K562 (cell line): ENCODE data around the gene MROH8. TPM values are rescaled to one million over a fixed set of nuclear protein-coding genes. Genes with fewer than 3 reads are reported as not detected.

Source experiments
- ATAC-seq: fragments of 200-7000 bp; cut with Tn5 transposase; 3 replicates; pipeline ENCODE4 v1.9.1; 2020; ENCODE audit warnings: moderate library complexity
- BruUV-seq: library from RNA; stranded (reverse); fragments of 400-500 nt; replicated peaks from 2 replicates; lab custom pipeline; 2021; lab: Mats Ljungman, UMichigan
- CTCF ChIA-PET: fragments of 300-600 bp; formaldehyde crosslinking; extraction: SDS; loops from one replicate; lab custom pipeline; 2021; ENCODE audit warnings: low intra/inter-chr PET ratio; lab: Yijun Ruan, JAX
- POLR2A ChIA-PET: fragments of 300-600, 350-650 bp; sonication (Branson Sonifier 250); formaldehyde crosslinking; extraction: SDS; loops from one replicate; lab custom pipeline; 2021; ENCODE audit warnings: antibody characterized with exemption, inconsistent platforms; lab: Yijun Ruan, JAX
- DNase-seq, 4 experiments: peaks; one replicate each; pipeline versions ENCODE4 v3.0.0 to v3.0.0-alpha.2; 2011 to 2018; ENCODE audit warnings: low spot score in 3 of 4, mixed read lengths in 3 of 4; ENCODE audit errors: extremely low read depth in 1 of 4
- FAIRE-seq: peaks from 2 replicates; lab custom pipeline; 2011; peaks lifted over from hg19 to GRCh38; lab: Jason Lieb, UNC
- H2AFZ ChIP-seq: 2 replicates; pipeline ENCODE4 v1.6.0; 2011; ENCODE audit warnings: low read depth, low read length, control low read depth, inconsistent platforms
- H3K27ac ChIP-seq: fragments of 200-600 bp; 3 replicates; pipeline ENCODE4 v1.8.0; 2011; ENCODE audit warnings: low read depth, mild to moderate bottlenecking, control low read depth, inconsistent platforms, low read length, moderate library complexity, mixed read lengths; ENCODE audit errors: extremely low read depth
- H3K27me3 ChIP-seq, 2 experiments: fragments of 300-600 bp in 1 of 2; 2 replicates in 1 of 2; 3 replicates in 1 of 2; pipeline versions ENCODE4 v1.6.0 to v1.8.0; 2011; ENCODE audit warnings: inconsistent platforms in 2 of 2, low read length in 2 of 2, mild to moderate bottlenecking in 1 of 2, mixed read lengths in 1 of 2, moderate library complexity in 1 of 2; ENCODE audit not compliant: control insufficient read depth in 2 of 2, insufficient read depth in 2 of 2
- H3K36me3 ChIP-seq: fragments of 300-600 bp; 3 replicates; pipeline ENCODE4 v1.8.0; 2011; ENCODE audit warnings: mild to moderate bottlenecking, low read length, inconsistent platforms; ENCODE audit not compliant: control insufficient read depth, insufficient read depth
- H3K4me1 ChIP-seq, 2 experiments: fragments of 200-600 bp in 1 of 2; replicated peaks in 1 of 2; 2 replicates in 1 of 2; 3 replicates in 1 of 2; pipeline versions ENCODE4 v1.5.1 to v1.8.0; 2011; ENCODE audit warnings: inconsistent platforms in 2 of 2, low read length in 2 of 2, mild to moderate bottlenecking in 1 of 2, mixed read lengths in 1 of 2, moderate library complexity in 1 of 2; ENCODE audit not compliant: control insufficient read depth in 2 of 2, insufficient read depth in 2 of 2
- H3K4me2 ChIP-seq: 2 replicates; pipeline ENCODE4 v1.6.1; 2011; ENCODE audit warnings: low read length, control low read depth, inconsistent platforms, mixed read lengths; ENCODE audit not compliant: insufficient read depth
- H3K4me3 ChIP-seq: fragments of 200-600 bp; sonication (generic), shearing (Covaris generic); 2 replicates; pipeline ENCODE4 v1.5.1; 2016; ENCODE audit warnings: control low read depth, inconsistent platforms
- H3K79me2 ChIP-seq: fragments of 200-600 bp; 3 replicates; pipeline ENCODE4 v1.8.0; 2011; ENCODE audit warnings: low read length, inconsistent platforms; ENCODE audit not compliant: control insufficient read depth, insufficient read depth
- H3K9ac ChIP-seq, 2 experiments: 2 replicates each; pipeline versions ENCODE4 v1.6.0 to v1.6.1; 2011; ENCODE audit warnings: low read depth in 2 of 2, low read length in 2 of 2, control low read depth in 1 of 2, inconsistent platforms in 1 of 2, mild to moderate bottlenecking in 1 of 2, mixed read lengths in 1 of 2; ENCODE audit not compliant: insufficient read depth in 1 of 2
- H3K9me1 ChIP-seq: one replicate; pipeline ENCODE4 v1.6.0; 2011; ENCODE audit warnings: inconsistent platforms, mild to moderate bottlenecking, low read length, moderate library complexity; ENCODE audit not compliant: control insufficient read depth, insufficient read depth
- H3K9me3 ChIP-seq: replicated peaks from 2 replicates; pipeline ENCODE4 v1.5.1; 2011; ENCODE audit warnings: low read depth, low read length, inconsistent platforms; ENCODE audit not compliant: control insufficient read depth, insufficient read depth
- H4K20me1 ChIP-seq: replicated peaks from 2 replicates; pipeline ENCODE4 v1.6.1; 2011; ENCODE audit warnings: low read length, inconsistent platforms, mixed read lengths; ENCODE audit not compliant: control insufficient read depth, insufficient read depth
- CREM ChIP-seq: IDR thresholded peaks from 2 replicates; pipeline ENCODE4 v1.6.1; 2014; ENCODE audit warnings: antibody characterized with exemption, low read depth
- E2F6 ChIP-seq, 2 experiments: IDR thresholded peaks; 2 replicates each; pipeline ENCODE4 v1.6.1; 2011; ENCODE audit warnings: borderline replicate concordance in 1 of 2, control low read depth in 1 of 2, low read depth in 1 of 2, low read length in 1 of 2, mild to moderate bottlenecking in 1 of 2, mixed read lengths in 1 of 2, moderate library complexity in 1 of 2; ENCODE audit not compliant: insufficient read depth in 1 of 2, insufficient read length in 1 of 2, poor library complexity in 1 of 2, severe bottlenecking in 1 of 2; ENCODE audit errors: extremely low read depth in 1 of 2
- ESRRA ChIP-seq: fragments of 450-650 bp; IDR thresholded peaks from 2 replicates; pipeline ENCODE4 v1.6.1; 2014; ENCODE audit warnings: low read depth, mild to moderate bottlenecking, moderate library complexity, borderline replicate concordance
- ETV5 ChIP-seq: sonication (generic); formaldehyde crosslinking; IDR thresholded peaks from 2 replicates; pipeline ENCODE4 v1.4.0; 2020; ENCODE audit warnings: low read depth, mild to moderate bottlenecking, missing genetic modification reagents
- FOSL1 ChIP-seq: fragments of 200-800 bp; sonication (Bioruptor generic); conservative IDR thresholded peaks from 2 replicates; pipeline ENCODE4 v1.6.1; 2016; ENCODE audit warnings: missing genetic modification characterization, missing compliant biosample characterization
- GMEB1 ChIP-seq: fragments of 250-450 bp; sonication (Bioruptor Pico); IDR thresholded peaks from 2 replicates; pipeline ENCODE4 v1.4.0; 2020; ENCODE audit warnings: mild to moderate bottlenecking
- MAX ChIP-seq: sonication (generic); formaldehyde crosslinking; IDR thresholded peaks from 2 replicates; pipeline ENCODE4 v1.9.0; 2022; ENCODE audit warnings: mild to moderate bottlenecking, missing genetic modification reagents
- MLX ChIP-seq, 2 experiments: fragments of 450-650 bp in 1 of 2; sonication (generic) in 1 of 2; formaldehyde crosslinking; conservative IDR thresholded peaks; 2 replicates each; pipeline versions ENCODE4 v1.4.0 to v1.8.1; 2020 to 2022; ENCODE audit warnings: mild to moderate bottlenecking in 1 of 2, missing genetic modification reagents in 1 of 2
- MTF1 ChIP-seq: fragments of 250-450 bp; sonication (Bioruptor Pico); IDR thresholded peaks from 2 replicates; pipeline ENCODE4 v1.9.0; 2021; ENCODE audit warnings: moderate library complexity, mild to moderate bottlenecking, inconsistent platforms, borderline replicate concordance
- NR2C1 ChIP-seq, 2 experiments: fragments of 450-650 bp; IDR thresholded peaks; 2 replicates each; pipeline ENCODE4 v1.6.1; 2017; ENCODE audit warnings: mild to moderate bottlenecking in 2 of 2, antibody characterized with exemption in 1 of 2, inconsistent platforms in 1 of 2, missing compliant biosample characterization in 1 of 2, missing genetic modification characterization in 1 of 2
- POLR2A ChIP-seq: fragments of 450-650 bp; conservative IDR thresholded peaks from 2 replicates; pipeline ENCODE4 v1.6.1; 2016
- POU5F1 ChIP-seq: fragments of 150-350 bp; IDR thresholded peaks from 2 replicates; pipeline ENCODE4 v1.6.1; 2014; ENCODE audit warnings: borderline replicate concordance, low read length, low read depth, mild to moderate bottlenecking; ENCODE audit not compliant: partially characterized antibody
- RCOR1 ChIP-seq, 2 experiments: IDR thresholded peaks; 2 replicates each; pipeline ENCODE4 v1.6.1; 2012; ENCODE audit warnings: low read depth in 2 of 2, low read length in 2 of 2, borderline replicate concordance in 1 of 2, improper control_type of control experiment in 1 of 2
- SMARCE1 ChIP-seq: fragments of 450-650 bp; IDR thresholded peaks from 2 replicates; pipeline ENCODE4 v1.7.1; 2016; ENCODE audit warnings: mild to moderate bottlenecking
- YY1 ChIP-seq, 3 experiments: IDR thresholded peaks; 2 replicates each; pipeline ENCODE4 v1.6.1; 2011; ENCODE audit warnings: low read length in 2 of 3, mild to moderate bottlenecking in 2 of 3, moderate library complexity in 2 of 3, borderline replicate concordance in 1 of 3, control low read depth in 1 of 3, low read depth in 1 of 3; ENCODE audit not compliant: insufficient read depth in 3 of 3, insufficient replicate concordance in 2 of 3, control insufficient read depth in 1 of 3, insufficient read length in 1 of 3; ENCODE audit errors: extremely low read depth in 1 of 3
- ZNF140 ChIP-seq: fragments of 250-450 bp; sonication (Bioruptor Pico); IDR thresholded peaks from 2 replicates; pipeline ENCODE4 v1.8.0; 2021; ENCODE audit warnings: moderate library complexity, mild to moderate bottlenecking, inconsistent platforms
- WGBS: fragments of 100-300 bp; shearing (Covaris generic); methylation state at CpG from one replicate; pipeline ENCODE4 v1.1.6; 2016; ENCODE audit warnings: low coverage, mixed read lengths; ENCODE audit not compliant: insufficient coverage; ENCODE audit errors: missing lambda C conversion rate; 5-methylcytosine and 5-hydroxymethylcytosine counted together
- in situ Hi-C: fragments of 300-500 bp; cut with MboI; formaldehyde crosslinking; loops from 4 replicates; pipeline ENCODE4 v1.15.0; 2018; ENCODE audit warnings: inconsistent platforms, mixed read lengths
- intact Hi-C: fragments of 100-400 bp; cut with micrococcal nuclease; formaldehyde crosslinking; loops from 2 replicates; pipeline ENCODE4 v1.14.2; 2022
- polyA plus RNA-seq, 8 experiments: library from polyadenylated mRNA; depleted of rRNA in 4 of 8; stranded (reverse) in 5 of 8; unstranded in 3 of 8; fragments of >200 nt; fragmentation: Nextera tagmentation in 2 of 8; fragmentation: Illumina TruSeq in 1 of 8; extraction: Ambion mirVana in 2 of 8; extraction: Trizol in 1 of 8; gene quantifications; 2 replicates each; pipeline versions ENCODE4 v1.2.1 to v1.2.3, GENCODE V29; 2011 to 2014; ENCODE audit warnings: inconsistent platforms in 1 of 8, missing spikeins in 1 of 8
- total RNA-seq, 7 experiments: library from RNA; depleted of rRNA in 6 of 7; stranded (reverse); fragments of >200 nt in 6 of 7; fragmentation: Illumina TruSeq in 2 of 7; extraction: Trizol in 2 of 7; gene quantifications; 2 replicates each; pipeline versions ENCODE4 v1.2.1 to v1.2.3, GENCODE V29; 2011 to 2021; ENCODE audit warnings: low replicate concordance in 1 of 7

Gene MROH8
- total and polyA plus RNA-seq, 9 of the 15 experiments (the other 6 are each of a cell fraction or from before 2014, with no cell fraction given) = 0.21 to 1.5 (median 0.78) TPM

- Histone ChIP-seq H3K9me3 (no peaks in the 10 kb centered on the region), H3K9me1 (no peaks in the 10 kb centered on the region), H3K36me3 (peaks cover 39% of the 10 kb centered on the region)
- CTCF ChIA-PET = no interaction called here
- no peak for TF ChIP-seq NR2C1 (IDR thresholded peaks at IDR 0.05)
- peak; percentile 19; the same call in 1 of the 2 replicates for TF ChIP-seq NR2C1 (tag; IDR thresholded peaks at IDR 0.05)
- TF ChIP-seq POLR2A = 0 out of 2 replicates have a peak, but pooled peaks have one; percentile 25
- TF ChIP-seq ESRRA = peak; percentile 87
- peak; percentile 25; the same call in 1 of the 2 replicates for TF ChIP-seq SMARCE1
- TF ChIP-seq GMEB1 (CRISPR knock-in tag) = 0 out of 2 replicates have a peak, but pooled peaks have one; percentile 6
- peak in 1 of 2 experiments; percentile 60 for TF ChIP-seq E2F6 (IDR thresholded peaks at IDR 0.05; ENCODE audit: borderline replicate concordance in 1 of 2, extremely low read depth in 1 of 2, insufficient read depth in 1 of 2, insufficient read length in 1 of 2, low read depth in 1 of 2, low read length in 1 of 2, poor library complexity in 1 of 2, severe bottlenecking in 1 of 2)
- no peak for TF ChIP-seq POU5F1
- TF ChIP-seq RCOR1 (IDR thresholded peaks at IDR 0.05; ENCODE audit: borderline replicate concordance in 1 of 2, low read depth in 2 of 2, low read length in 2 of 2) = peak in 1 of 2 experiments; percentile 3; a peak in 1 of 4 replicates
- no peak for TF ChIP-seq ZNF140 (CRISPR knock-in tag)
- TF ChIP-seq YY1 (IDR thresholded peaks at IDR 0.05; ENCODE audit: borderline replicate concordance in 1 of 3, control insufficient read depth in 1 of 3, extremely low read depth in 1 of 3, insufficient read depth in 3 of 3, insufficient read length in 1 of 3, insufficient replicate concordance in 2 of 3, low read depth in 1 of 3, low read length in 2 of 3) = peak in 1 of 3 experiments; percentile 10
- peak; percentile 19; the same call in 1 of the 2 replicates for TF ChIP-seq CREM
- 0 out of 2 replicates have a peak, but pooled peaks have one; percentile 6 for TF ChIP-seq ETV5
- no peak for TF ChIP-seq MTF1
- TF ChIP-seq FOSL1 = no peak
- 0 out of 2 replicates have a peak, but pooled peaks have one; percentile 37 for TF ChIP-seq MAX (CRISPR knock-in tag)
- 0 out of 4 replicates have a peak, but pooled peaks of 1 of the 2 experiments have one; percentile 37 for TF ChIP-seq MLX (CRISPR knock-in tag; conservative IDR thresholded peaks at IDR 0.05)
- TF ChIP-seq, all 486 proteins: peak for 12
- peak; percentile 76 for FAIRE-seq
- H3K9ac ChIP-seq = peak overlapping the region; percentile 85 to 99
- 1% methylated on average over 19 of the region's 19 CpGs for WGBS
- no peaks in the 10 kb centered on the region for H4K20me1 ChIP-seq
- H3K4me3 ChIP-seq = peak overlapping the region; percentile 50
- peak overlapping the region; percentile 99 for H3K27ac ChIP-seq
- no TSS peak for BruUV-seq
- peaks cover 55% of the 10 kb centered on the region for H3K79me2 ChIP-seq
- POLR2A ChIA-PET = interaction anchor here (0.5 to 2.2 kb wide), 20 partner anchors 8 to 433 kb away, joined by 3 to 16 read pairs (median 3); partner anchors contain the start of genes MROH8 and RPN2
- no peaks in the 10 kb centered on the region for H3K27me3 ChIP-seq
- H2AFZ ChIP-seq = peak overlapping the region; percentile 99
- peak overlapping the region; percentile 94 for H3K4me2 ChIP-seq
- DNase-seq = peak; percentile 29 to 65 (median 48)
- in situ Hi-C loops (no loop called here), intact Hi-C loops (no loop called here)
- ATAC-seq = peak; percentile 66
- H3K4me1 ChIP-seq = peaks cover 24 to 25% of the 10 kb centered on the region in 2 experiments
These were observed 84.2 kb downstream of the MROH8 start for GRCh38 chr20:37095108-37095598.
